ENCODE data around the gene EFNA1.
"Not testable (repeated sequence)": the region's sequence is repeated elsewhere in the genome, so short reads cannot be mapped to it uniquely, and the experiment has no call there.

Gene EFNA1

GRCh38 chr1:155092641-155093040 is 35.0 kb upstream of the EFNA1 start:
- no peak for DNase-seq

DNA sequence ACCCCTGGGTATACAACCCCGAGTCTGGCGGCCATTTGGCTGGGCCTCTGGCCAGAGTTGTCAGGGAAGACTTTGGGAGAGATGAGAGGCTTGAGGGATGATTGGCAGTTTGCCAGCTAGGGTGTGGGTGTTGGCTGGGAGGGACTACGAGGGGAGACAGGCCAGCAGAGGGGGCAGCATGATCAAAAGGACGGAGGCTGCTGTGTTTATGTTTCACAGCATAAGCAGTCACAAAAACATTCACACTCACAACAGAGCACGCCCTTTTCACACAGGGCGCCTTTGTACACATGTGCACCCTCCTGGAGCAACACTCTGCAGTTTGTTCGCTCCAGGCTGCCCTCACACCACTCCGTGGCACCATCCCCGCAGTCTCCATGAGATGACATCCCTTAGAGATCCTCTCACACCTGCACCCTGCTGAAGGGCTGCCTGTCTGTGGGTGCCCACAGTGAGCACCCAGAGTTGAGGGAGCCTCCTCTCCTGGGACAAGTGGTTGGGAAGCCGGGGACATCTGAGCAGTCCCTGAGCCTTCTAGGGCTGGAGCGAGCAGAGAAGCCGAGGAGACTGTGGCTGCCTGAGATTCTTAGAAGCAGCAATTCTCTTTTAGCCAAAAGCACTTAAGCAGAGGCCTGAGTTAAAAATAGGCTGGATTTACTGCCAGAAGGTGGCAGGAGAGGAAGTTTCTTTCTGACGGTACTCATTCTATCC is 33.6 kb upstream of the EFNA1 start:
- DNase-seq: no peak

DNA sequence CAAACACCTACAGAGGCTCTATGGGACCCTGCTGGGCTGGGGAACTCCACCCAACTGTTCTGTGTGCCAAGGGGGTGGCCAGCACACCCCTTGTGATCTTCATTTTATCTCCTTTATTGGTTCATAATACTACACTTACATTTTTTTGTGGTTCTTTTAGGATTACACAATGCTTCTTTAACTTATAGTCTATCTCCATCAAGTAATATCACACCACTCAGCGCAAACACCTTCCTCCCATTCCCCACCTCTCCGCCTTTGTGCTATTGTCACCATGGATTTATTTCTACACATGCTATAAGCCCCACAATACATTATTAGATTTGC is 33.1 kb upstream of the EFNA1 start:
- DNase-seq: no peak

GRCh38 chr1:155099331-155099730 is 28.3 kb upstream of the EFNA1 start:
- DNase-seq: no peak

- no peak for DNase-seq
These were observed 24.4 kb upstream of the EFNA1 start for GRCh38 chr1:155103325-155103724.

DNA sequence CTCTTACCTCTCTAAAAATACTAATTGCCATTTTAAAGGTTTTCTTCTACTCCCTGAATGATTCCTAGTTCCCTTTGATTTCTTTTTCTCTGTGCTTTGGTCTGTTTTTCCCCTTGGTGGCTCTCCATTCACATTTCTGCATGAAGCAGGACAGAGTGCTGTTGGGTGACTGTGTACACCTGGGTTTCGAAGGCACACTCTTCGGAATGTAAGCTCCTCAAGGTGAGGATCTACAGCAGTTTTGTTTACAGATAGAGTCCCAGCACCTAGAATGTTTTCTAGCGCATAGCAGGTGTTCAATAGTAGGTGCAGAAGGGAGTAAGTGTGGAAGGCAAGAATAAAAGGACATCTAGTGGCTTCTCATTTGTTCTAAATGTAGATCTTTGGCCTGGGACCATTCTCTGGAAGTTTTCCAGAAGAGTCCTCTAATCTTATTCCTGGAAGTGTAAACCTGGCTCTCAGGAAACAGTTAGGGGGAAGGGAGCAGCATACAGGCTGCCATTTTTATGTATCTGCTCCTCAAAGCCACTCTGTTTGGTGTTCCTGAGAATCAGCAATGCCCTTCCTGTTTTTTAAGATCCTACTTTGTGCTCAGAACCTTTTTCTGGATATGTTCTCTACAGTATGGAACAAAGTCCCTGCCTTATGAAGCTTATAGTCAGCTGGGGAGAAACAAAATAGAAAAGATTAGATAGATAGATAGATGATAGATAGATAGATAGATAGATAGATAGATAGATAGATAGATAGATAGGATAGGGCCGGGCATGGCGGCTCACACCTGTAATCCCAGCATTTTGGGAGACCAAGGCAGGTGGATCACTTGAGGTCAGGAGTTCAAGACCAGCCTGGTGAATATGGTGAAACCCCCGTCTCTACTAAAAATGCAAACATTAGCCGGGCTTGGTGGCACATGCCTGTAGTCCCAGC is 22.8 kb upstream of the EFNA1 start:
- DNase-seq: no peak

DNA sequence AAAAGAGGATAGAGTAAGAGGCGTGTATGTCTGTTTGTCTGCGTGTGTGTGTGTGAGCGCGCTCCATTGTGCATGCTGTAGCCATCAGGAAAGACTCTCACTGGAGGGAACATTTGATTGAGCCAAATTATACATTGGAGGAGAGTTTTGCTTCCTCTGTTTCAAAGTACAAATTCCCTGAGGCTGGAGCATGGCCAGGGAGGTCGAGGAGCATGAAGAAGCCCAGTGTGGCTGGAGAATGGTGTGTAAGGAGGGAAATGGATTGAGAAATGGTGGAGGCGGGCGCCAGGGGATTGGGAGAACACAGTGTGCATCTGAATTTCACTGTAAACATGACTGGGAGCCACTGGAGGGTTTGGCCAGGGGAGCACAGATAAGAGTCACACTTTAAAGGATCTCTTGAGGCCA is 22.1 kb upstream of the EFNA1 start:
- no peak for DNase-seq

- DNase-seq: no peak
These were observed 20.8 kb upstream of the EFNA1 start for GRCh38 chr1:155106862-155107261.

- DNase-seq: no peak
These were observed 20.1 kb upstream of the EFNA1 start for GRCh38 chr1:155107309-155108264.

DNA sequence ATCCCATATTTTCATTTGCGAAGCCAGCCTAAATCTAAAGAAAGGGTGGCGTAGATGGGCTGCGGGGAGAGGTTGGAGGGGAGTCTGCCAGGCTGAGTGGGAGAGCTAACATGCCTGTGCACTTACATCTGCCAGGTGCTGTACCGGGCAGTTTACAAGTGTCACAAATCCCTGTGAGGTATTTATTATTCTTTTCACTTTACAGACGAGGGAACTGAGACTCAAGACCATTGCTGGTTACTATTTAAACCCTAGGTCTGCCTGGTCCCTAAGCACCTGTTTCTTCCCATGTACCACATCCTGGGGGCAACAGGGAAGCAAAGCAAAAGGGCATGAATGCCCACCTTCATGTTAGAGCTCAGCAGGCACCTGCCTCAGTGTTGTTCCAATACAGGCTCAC is 19.4 kb upstream of the EFNA1 start:
- no peak for DNase-seq

GRCh38 chr1:155110381-155110780 is 17.3 kb upstream of the EFNA1 start:
- DNase-seq: no peak

- DNase-seq: no peak
These were observed 16.9 kb upstream of the EFNA1 start for GRCh38 chr1:155110826-155111225.

DNA sequence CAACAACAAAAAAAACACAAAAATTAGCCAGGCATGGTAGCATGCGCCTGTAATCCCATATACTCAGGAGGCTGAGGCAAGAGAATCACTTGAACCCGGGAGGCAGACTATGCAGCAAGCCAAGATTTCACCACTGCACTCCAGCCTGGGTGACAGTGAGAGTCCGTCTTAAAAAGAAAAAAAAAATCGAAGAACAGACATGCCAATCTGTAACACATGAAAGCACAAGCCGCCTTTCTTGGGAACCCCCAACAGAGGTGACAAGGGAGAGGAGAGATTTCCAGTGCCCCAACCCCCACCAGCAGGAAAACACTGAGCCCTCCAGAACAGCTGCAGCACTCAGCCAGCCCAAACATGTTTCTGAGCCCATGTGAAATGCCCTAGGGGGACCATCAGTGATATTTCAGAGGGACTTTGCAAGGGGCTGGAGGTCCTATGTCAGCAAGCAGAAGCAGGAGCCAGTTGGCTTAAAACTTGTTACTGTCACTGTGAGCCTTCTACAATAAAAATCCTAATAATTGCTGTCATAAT is 14.2 kb upstream of the EFNA1 start:
- no peak for DNase-seq

DNA sequence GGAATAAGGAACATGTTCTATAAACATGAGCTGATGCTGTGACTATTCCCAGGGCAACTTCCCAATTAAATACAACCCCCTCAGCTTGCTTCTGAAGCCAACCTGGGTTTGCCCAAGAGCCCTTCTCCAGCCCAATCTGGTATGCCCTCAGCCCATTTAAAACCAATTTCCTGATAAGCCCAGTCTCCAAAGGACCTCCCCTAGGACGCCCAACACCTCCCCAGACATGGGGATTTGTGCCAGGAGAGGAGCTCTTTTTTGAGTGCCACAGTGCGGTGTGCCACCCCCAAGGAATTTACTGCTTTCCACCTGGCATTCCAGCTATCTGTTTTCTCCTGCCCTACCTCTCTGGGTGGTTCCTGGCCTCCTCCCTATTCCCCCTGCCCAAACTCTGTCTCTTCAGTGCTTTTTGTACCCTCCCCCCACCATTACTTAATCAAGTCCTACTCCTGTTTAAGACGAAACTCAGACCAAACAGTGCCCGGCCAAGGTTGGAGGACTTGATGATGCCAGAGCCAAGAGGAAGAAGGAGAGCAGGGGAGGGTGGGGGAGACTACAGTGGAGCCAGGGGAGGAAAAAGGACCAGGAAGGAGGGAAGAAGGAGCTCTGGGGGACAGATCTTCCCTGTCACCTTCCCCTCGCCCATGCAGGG is 11.4 kb upstream of the EFNA1 start:
- DNase-seq: no peak

GRCh38 chr1:155117610-155118009 is 10.1 kb upstream of the EFNA1 start:
- no peak for DNase-seq

DNA sequence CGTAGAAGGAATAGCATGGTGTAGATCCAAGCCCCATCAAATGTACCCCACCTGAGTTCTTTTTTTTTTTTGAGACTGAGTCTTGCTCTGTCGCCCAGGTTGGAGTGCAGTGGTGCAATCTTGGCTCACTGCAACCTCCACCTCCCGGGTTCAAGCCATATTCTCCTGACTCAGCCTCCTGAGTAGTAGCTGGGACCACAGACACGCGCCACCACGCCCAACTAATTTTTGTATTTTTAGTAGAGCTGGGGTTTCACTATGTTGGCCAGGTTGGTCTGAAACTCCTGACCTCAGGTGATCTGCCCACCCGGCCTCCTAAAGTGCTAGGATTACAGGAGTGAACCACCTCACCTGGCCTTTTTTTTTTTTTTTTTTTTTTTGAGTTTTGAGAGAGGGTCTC is 9.6 kb upstream of the EFNA1 start:
- not testable (repeated sequence) for DNase-seq

- DNase-seq: no peak
These were observed 7.4 kb upstream of the EFNA1 start for GRCh38 chr1:155120253-155120652.

DNA sequence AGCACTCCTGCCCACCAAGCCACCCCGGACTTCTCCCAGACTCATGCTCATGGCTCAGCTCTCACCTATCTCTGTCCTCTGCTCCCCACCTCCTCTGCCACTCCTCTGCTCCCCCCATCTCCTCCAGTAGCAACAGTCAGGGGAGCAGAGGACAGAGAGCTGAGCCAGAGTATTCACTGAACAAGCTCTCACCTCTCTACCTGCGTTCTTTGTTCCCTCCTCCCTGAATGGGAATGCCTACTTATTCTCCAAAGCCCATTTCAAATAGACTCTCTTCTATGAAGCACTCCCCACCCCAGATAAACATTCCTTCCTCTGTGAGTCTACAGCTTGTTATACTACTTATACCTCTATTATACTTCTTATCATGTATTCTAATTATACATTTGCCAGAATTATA is 6.4 kb upstream of the EFNA1 start:
- DNase-seq: no peak

GRCh38 chr1:155122308-155122707 is 5.4 kb upstream of the EFNA1 start:
- DNase-seq: no peak

DNA sequence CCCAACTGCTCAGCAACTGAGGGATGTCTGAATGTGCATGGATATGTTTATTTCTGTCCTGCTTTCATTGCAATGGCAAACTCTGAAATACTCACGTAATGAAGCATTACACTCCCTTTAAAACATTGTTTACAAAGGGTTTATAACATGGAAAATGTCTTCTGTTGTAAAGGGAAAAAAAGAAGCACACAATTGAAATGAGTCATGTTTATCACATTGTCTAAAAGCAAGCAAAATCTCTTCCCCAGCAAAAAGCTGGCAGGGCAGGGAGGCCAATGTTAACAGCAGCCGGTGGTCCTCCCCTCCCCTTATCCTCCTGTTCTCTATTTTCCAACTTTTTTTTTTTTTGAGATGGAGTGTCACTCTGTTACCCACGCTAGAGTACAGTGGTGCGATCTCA is 3.9 kb upstream of the EFNA1 start:
- DNase-seq: no peak

DNA sequence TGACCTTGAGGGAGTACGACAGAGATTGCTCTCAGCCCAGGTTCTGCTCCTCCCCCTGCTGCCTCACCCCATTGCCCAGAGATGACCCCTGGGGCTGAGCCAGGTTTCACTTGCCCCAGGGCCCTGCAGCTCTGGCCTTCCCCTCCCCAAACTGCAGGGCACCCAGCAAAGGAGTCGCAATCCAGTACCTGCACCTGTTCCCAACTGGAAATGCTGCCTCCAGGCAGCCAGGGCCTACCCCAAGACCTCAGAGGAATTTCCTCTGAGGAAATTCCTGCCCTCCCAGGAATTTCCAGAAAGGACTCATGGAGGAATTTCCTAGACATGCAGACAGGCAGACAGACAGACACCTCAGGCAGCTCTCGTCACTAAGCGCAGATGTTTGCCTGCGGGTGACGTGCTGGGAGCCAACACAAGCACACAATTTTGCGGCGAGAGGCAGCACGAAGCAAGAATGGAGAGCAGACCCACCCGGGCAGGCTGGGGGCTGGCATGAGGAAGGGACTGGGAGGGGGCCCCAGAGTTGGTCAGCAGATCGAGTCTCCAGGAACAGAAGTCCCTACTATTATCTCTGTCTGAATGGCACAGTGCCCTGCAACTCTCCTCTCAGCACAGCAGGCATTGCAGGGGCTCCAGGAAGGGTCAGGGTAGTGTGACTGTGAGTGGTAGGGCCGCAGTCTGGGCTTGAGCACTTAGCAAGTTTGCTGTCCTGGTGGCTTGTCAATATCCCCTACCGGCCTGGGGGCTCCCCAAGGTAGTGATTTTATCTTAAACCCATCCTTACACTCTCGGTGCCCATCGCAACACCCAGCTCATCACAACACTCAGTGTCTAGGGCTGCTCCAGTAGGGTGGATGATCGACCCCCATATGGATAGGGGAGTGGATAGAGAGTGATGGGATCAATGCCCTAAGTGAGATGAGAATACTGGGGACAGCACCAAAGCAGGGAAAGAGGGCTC is 2.9 kb upstream of the EFNA1 start:
- DNase-seq: no peak
